Measurements from ENCODE around the gene HLA-DQA1. TPM values are rescaled to one million over a fixed set of nuclear protein-coding genes. Genes with fewer than 3 reads are reported as not detected.
"Not testable (repeated sequence)": the region's sequence is repeated elsewhere in the genome, so short reads cannot be mapped to it uniquely, and the experiment has no call there.

Gene HLA-DQA1
- total and polyA plus RNA-seq, 2 experiments from 2014 or later, result 0.42 TPM; not detected in 1

DNA sequence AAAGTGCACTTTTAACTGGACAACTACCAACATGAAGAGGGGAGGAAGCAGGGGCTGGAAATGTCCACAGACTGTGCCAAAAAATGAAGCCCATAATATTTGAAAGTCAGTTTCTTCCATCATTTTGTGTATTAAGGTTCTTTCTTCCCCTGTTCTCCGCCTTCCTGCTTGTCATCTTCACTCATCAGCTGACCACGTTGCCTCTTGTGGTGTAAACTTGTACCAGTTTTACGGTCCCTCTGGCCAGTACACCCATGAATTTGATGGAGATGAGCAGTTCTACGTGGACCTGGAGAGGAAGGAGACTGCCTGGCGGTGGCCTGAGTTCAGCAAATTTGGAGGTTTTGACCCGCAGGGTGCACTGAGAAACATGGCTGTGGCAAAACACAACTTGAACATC lies 3.9 kb downstream of the HLA-DQA1 start:
- ATAC-seq (no peak), DNase-seq (ENCODE audit: low spot score) (no peak)
- H3K9me3 Mint-ChIP-seq, result no peaks in the 10 kb centered on the region
- H4K20me1 ChIP-seq (replicated peaks; ENCODE audit: insufficient read depth), result no peaks in the 10 kb centered on the region
- H3K4me3 ChIP-seq, result no peak overlapping the region
- H3K4me1 Mint-ChIP-seq, result peaks cover 6% of the 10 kb centered on the region
- TF ChIP-seq, protein P1, sequence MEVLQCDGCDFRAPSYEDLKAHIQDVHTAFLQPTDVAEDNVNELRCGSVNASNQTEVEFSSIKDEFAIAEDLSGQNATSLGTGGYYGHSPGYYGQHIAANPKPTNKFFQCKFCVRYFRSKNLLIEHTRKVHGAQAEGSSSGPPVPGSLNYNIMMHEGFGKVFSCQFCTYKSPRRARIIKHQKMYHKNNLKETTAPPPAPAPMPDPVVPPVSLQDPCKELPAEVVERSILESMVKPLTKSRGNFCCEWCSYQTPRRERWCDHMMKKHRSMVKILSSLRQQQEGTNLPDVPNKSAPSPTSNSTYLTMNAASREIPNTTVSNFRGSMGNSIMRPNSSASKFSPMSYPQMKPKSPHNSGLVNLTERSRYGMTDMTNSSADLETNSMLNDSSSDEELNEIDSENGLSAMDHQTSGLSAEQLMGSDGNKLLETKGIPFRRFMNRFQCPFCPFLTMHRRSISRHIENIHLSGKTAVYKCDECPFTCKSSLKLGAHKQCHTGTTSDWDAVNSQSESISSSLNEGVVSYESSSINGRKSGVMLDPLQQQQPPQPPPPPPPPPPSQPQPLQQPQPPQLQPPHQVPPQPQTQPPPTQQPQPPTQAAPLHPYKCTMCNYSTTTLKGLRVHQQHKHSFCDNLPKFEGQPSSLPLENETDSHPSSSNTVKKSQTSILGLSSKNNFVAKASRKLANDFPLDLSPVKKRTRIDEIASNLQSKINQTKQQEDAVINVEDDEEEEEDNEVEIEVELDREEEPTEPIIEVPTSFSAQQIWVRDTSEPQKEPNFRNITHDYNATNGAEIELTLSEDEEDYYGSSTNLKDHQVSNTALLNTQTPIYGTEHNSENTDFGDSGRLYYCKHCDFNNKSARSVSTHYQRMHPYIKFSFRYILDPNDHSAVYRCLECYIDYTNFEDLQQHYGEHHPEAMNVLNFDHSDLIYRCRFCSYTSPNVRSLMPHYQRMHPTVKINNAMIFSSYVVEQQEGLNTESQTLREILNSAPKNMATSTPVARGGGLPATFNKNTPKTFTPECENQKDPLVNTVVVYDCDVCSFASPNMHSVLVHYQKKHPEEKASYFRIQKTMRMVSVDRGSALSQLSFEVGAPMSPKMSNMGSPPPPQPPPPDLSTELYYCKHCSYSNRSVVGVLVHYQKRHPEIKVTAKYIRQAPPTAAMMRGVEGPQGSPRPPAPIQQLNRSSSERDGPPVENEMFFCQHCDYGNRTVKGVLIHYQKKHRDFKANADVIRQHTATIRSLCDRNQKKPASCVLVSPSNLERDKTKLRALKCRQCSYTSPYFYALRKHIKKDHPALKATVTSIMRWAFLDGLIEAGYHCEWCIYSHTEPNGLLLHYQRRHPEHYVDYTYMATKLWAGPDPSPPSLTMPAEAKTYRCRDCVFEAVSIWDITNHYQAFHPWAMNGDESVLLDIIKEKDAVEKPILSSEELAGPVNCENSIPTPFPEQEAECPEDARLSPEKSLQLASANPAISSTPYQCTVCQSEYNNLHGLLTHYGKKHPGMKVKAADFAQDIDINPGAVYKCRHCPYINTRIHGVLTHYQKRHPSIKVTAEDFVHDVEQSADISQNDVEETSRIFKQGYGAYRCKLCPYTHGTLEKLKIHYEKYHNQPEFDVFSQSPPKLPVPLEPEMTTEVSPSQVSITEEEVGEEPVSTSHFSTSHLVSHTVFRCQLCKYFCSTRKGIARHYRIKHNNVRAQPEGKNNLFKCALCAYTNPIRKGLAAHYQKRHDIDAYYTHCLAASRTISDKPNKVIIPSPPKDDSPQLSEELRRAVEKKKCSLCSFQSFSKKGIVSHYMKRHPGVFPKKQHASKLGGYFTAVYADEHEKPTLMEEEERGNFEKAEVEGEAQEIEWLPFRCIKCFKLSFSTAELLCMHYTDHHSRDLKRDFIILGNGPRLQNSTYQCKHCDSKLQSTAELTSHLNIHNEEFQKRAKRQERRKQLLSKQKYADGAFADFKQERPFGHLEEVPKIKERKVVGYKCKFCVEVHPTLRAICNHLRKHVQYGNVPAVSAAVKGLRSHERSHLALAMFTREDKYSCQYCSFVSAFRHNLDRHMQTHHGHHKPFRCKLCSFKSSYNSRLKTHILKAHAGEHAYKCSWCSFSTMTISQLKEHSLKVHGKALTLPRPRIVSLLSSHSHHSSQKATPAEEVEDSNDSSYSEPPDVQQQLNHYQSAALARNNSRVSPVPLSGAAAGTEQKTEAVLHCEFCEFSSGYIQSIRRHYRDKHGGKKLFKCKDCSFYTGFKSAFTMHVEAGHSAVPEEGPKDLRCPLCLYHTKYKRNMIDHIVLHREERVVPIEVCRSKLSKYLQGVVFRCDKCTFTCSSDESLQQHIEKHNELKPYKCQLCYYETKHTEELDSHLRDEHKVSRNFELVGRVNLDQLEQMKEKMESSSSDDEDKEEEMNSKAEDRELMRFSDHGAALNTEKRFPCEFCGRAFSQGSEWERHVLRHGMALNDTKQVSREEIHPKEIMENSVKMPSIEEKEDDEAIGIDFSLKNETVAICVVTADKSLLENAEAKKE (CRISPR knock-in tag; IDR thresholded peaks at IDR 0.05), result no peak
- TF ChIP-seq, protein P2, sequence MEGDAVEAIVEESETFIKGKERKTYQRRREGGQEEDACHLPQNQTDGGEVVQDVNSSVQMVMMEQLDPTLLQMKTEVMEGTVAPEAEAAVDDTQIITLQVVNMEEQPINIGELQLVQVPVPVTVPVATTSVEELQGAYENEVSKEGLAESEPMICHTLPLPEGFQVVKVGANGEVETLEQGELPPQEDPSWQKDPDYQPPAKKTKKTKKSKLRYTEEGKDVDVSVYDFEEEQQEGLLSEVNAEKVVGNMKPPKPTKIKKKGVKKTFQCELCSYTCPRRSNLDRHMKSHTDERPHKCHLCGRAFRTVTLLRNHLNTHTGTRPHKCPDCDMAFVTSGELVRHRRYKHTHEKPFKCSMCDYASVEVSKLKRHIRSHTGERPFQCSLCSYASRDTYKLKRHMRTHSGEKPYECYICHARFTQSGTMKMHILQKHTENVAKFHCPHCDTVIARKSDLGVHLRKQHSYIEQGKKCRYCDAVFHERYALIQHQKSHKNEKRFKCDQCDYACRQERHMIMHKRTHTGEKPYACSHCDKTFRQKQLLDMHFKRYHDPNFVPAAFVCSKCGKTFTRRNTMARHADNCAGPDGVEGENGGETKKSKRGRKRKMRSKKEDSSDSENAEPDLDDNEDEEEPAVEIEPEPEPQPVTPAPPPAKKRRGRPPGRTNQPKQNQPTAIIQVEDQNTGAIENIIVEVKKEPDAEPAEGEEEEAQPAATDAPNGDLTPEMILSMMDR (conservative IDR thresholded peaks at IDR 0.05; ENCODE audit: low read depth in 2 of 2), result no peak
- TF ChIP-seq STAT1 (IDR thresholded peaks at IDR 0.05; ENCODE audit: unreplicated experiment) (no peak), NANOG (IDR thresholded peaks at IDR 0.05; ENCODE audit: borderline replicate concordance) (no peak), ZNF114 (CRISPR knock-in tag; IDR thresholded peaks at IDR 0.05) (no peak), ZNF331 (CRISPR knock-in tag; IDR thresholded peaks at IDR 0.05; ENCODE audit: low read depth) (no peak)
- TF ChIP-seq, protein P3, sequence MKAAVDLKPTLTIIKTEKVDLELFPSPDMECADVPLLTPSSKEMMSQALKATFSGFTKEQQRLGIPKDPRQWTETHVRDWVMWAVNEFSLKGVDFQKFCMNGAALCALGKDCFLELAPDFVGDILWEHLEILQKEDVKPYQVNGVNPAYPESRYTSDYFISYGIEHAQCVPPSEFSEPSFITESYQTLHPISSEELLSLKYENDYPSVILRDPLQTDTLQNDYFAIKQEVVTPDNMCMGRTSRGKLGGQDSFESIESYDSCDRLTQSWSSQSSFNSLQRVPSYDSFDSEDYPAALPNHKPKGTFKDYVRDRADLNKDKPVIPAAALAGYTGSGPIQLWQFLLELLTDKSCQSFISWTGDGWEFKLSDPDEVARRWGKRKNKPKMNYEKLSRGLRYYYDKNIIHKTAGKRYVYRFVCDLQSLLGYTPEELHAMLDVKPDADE (IDR thresholded peaks at IDR 0.05), result no peak
- no peak overlapping the region for H3K27ac ChIP-seq (ENCODE audit: low read depth)
- H3K36me3 ChIP-seq (ENCODE audit: insufficient read depth), result no peaks in the 10 kb centered on the region
- no peaks in the 10 kb centered on the region for H3K36me3 Mint-ChIP-seq (ENCODE audit: low read depth)
- H3K4me1 ChIP-seq (ENCODE audit: insufficient read depth), result peaks cover 3% of the 10 kb centered on the region; the same call in 1 of the 2 replicates
- no peaks in the 10 kb centered on the region for H3F3A ChIP-seq (replicated peaks; ENCODE audit: low read depth)
- H3K79me2 ChIP-seq (replicated peaks; ENCODE audit: insufficient read depth), result no peaks in the 10 kb centered on the region
- no peak overlapping the region for H3K4me3 Mint-ChIP-seq
- H3K9me2 ChIP-seq (ENCODE audit: insufficient read depth), result no peaks in the 10 kb centered on the region
- no peaks in the 10 kb centered on the region for H3K27me3 ChIP-seq (ENCODE audit: insufficient read depth)
- no peak overlapping the region for H3K27ac Mint-ChIP-seq
- no peak overlapping the region for H3K4me2 ChIP-seq
- H3K27me3 Mint-ChIP-seq (ENCODE audit: insufficient read depth, low read depth, poor library complexity), result no peaks in the 10 kb centered on the region
- no peak overlapping the region for H2AFZ ChIP-seq

DNA sequence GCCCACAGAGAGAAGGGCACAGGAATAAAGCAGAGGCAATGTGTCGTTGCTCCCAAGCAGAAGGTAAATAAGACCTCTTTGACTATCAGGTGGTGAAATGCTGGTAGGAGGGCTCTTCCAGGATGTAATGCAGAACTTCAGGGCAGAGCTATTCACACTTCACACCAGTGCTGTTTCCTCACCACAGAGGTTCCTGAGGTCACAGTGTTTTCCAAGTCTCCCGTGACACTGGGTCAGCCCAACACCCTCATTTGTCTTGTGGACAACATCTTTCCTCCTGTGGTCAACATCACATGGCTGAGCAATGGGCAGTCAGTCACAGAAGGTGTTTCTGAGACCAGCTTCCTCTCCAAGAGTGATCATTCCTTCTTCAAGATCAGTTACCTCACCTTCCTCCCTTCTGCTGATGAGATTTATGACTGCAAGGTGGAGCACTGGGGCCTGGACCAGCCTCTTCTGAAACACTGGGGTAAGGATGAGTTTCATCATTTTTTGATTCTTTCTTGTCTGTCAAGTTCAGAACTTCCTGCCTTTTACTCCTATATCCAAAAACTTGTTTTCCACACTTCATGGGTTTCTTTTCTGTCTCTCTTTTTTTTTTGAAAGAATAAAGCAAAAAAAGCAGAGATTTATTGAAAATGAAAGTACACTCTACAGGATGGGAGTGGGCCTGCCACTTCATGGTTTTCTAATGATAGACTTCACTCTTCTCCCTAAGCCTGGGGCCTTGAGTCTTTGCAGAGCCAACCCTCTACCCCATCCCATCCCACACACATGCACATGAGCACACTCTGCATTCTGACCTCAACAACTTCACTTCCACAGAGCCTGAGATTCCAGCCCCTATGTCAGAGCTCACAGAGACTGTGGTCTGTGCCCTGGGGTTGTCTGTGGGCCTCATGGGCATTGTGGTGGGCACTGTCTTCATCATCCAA lies 4.8 kb downstream of the HLA-DQA1 start:
- not testable (repeated sequence) for H3K4me1 ChIP-seq (ENCODE audit: insufficient read depth); H3K9me3 Mint-ChIP-seq; H3K27ac ChIP-seq (ENCODE audit: low read depth); H3K27me3 Mint-ChIP-seq (ENCODE audit: insufficient read depth, low read depth, poor library complexity); H3K36me3 ChIP-seq (ENCODE audit: insufficient read depth); H3K4me1 Mint-ChIP-seq; H3K4me3 Mint-ChIP-seq; H3K4me2 ChIP-seq; H3K27me3 ChIP-seq (ENCODE audit: insufficient read depth); H3K4me3 ChIP-seq; H3K36me3 Mint-ChIP-seq (ENCODE audit: low read depth); DNase-seq (ENCODE audit: low spot score); H3F3A ChIP-seq (replicated peaks; ENCODE audit: low read depth); H3K79me2 ChIP-seq (replicated peaks; ENCODE audit: insufficient read depth); H4K20me1 ChIP-seq (replicated peaks; ENCODE audit: insufficient read depth); H2AFZ ChIP-seq; ATAC-seq; H3K27ac Mint-ChIP-seq; H3K9me2 ChIP-seq (ENCODE audit: insufficient read depth)

Data from GM23338 (cell line).